NCI-H748 (cell line): ENCODE measurements around the gene ACP5.
"Not testable (repeated sequence)": the region's sequence is repeated elsewhere in the genome, so short reads cannot be mapped to it uniquely, and the experiment has no call there.

Experiments used
- DNase-seq: peaks from one replicate; lab custom pipeline; 2025; ENCODE audit not compliant: unreplicated experiment; lab: John Stamatoyannopoulos, UW

Gene ACP5

GRCh38 chr19:11580116-11580515 is 2.7 kb upstream of the ACP5 start:
- DNase-seq = no peak

- DNase-seq = no peak
These were observed 1.1 kb upstream of the ACP5 start for GRCh38 chr19:11578258-11579142.

GRCh38 chr19:11576227-11576626 is 1.2 kb downstream of the ACP5 start:
- no peak for DNase-seq

- no peak for DNase-seq
These were observed 2.8 kb downstream of the ACP5 start for GRCh38 chr19:11574689-11575088.

- not testable (repeated sequence) for DNase-seq
These were observed 3.7 kb downstream of the ACP5 start for GRCh38 chr19:11573763-11574162.

- not testable (repeated sequence) for DNase-seq
These were observed 4.1 kb downstream of the ACP5 start for GRCh38 chr19:11573354-11573753.

GRCh38 chr19:11570039-11570462 is 7.4 kb downstream of the ACP5 start:
- peak; percentile 17 for DNase-seq

GRCh38 chr19:11566164-11566563 is 11.3 kb downstream of the ACP5 start:
- no peak for DNase-seq

GRCh38 chr19:11565649-11565980 is 11.8 kb downstream of the ACP5 start:
- not testable (repeated sequence) for DNase-seq

- not testable (repeated sequence) for DNase-seq
These were observed 13.2 kb downstream of the ACP5 start for GRCh38 chr19:11564082-11564807.

- no peak for DNase-seq
These were observed 13.9 kb downstream of the ACP5 start for GRCh38 chr19:11563532-11563931.

GRCh38 chr19:11560404-11561051 is 16.9 kb downstream of the ACP5 start:
- peak; percentile 77 for DNase-seq

- peak; percentile 96 for DNase-seq
These were observed 18.3 kb downstream of the ACP5 start, which contains the start of gene ELOF1 for GRCh38 chr19:11558881-11559828. Gene ELOF1 (minus strand): TSS chr19:11559230. CDS start chr19:11554347, 4,883 bp downstream.

GRCh38 chr19:11556634-11557420 is 20.6 kb downstream of the ACP5 start:
- no peak for DNase-seq

- DNase-seq = no peak
These were observed 22.2 kb downstream of the ACP5 start for GRCh38 chr19:11555246-11555645.

- DNase-seq = no peak
These were observed 23.3 kb downstream of the ACP5 start for GRCh38 chr19:11554160-11554559.

GRCh38 chr19:11552666-11553372 is 24.6 kb downstream of the ACP5 start:
- no peak for DNase-seq

- DNase-seq = no peak
These were observed 25.7 kb downstream of the ACP5 start for GRCh38 chr19:11551603-11552235.

GRCh38 chr19:11550265-11550664 is 27.2 kb downstream of the ACP5 start:
- no peak for DNase-seq
